HepG2 (cell line): ENCODE data around the gene WWC2.

Experiments
- ATRX ChIP-seq: sonication (generic); formaldehyde crosslinking; IDR thresholded peaks from 2 replicates; pipeline ENCODE4 v1.4.0; 2020; ENCODE audit warnings: missing genetic modification reagents, borderline replicate concordance
- CTCF ChIP-seq: sonication (generic); formaldehyde crosslinking; IDR thresholded peaks from 2 replicates; pipeline ENCODE4 v1.5.0; 2020; ENCODE audit warnings: mild to moderate bottlenecking, missing genetic modification reagents, moderate library complexity
- HOXA9 ChIP-seq: sonication (generic); formaldehyde crosslinking; IDR thresholded peaks from 2 replicates; pipeline ENCODE4 v1.8.1; 2022; ENCODE audit warnings: missing genetic modification reagents, mild to moderate bottlenecking, moderate library complexity, borderline replicate concordance
- MIER3 ChIP-seq: IDR thresholded peaks from 2 replicates; pipeline ENCODE4 v1.6.1; 2016; ENCODE audit warnings: missing compliant biosample characterization, borderline replicate concordance
- RFX5 ChIP-seq: IDR thresholded peaks from 2 replicates; pipeline ENCODE4 v1.6.1; 2011; ENCODE audit warnings: low read depth, low read length, improper control_type of control experiment
- SSRP1 ChIP-seq: IDR thresholded peaks from 2 replicates; pipeline ENCODE4 v1.6.1; 2016; ENCODE audit warnings: control low read depth
- TP53 ChIP-seq: sonication (generic); formaldehyde crosslinking; conservative IDR thresholded peaks from 2 replicates; pipeline ENCODE4 v1.4.0; 2020; ENCODE audit warnings: missing genetic modification reagents
- YEATS4 ChIP-seq: sonication (generic); formaldehyde crosslinking; IDR thresholded peaks from 2 replicates; pipeline ENCODE4 v1.4.0; 2020; ENCODE audit warnings: missing genetic modification reagents, borderline replicate concordance
- ZNF639 ChIP-seq: conservative IDR thresholded peaks from 2 replicates; pipeline ENCODE4 v1.6.1; 2018; ENCODE audit warnings: missing genetic modification reagents
- TF ChIP-seq, protein P1 (sequence below): IDR thresholded peaks from 2 replicates; pipeline ENCODE4 v1.6.1; 2012; ENCODE audit warnings: inconsistent platforms
- TF ChIP-seq, protein P2 (sequence below): IDR thresholded peaks from 2 replicates; pipeline ENCODE4 v1.6.1; 2016; ENCODE audit warnings: low read depth, missing genetic modification reagents, missing compliant biosample characterization

DNA sequence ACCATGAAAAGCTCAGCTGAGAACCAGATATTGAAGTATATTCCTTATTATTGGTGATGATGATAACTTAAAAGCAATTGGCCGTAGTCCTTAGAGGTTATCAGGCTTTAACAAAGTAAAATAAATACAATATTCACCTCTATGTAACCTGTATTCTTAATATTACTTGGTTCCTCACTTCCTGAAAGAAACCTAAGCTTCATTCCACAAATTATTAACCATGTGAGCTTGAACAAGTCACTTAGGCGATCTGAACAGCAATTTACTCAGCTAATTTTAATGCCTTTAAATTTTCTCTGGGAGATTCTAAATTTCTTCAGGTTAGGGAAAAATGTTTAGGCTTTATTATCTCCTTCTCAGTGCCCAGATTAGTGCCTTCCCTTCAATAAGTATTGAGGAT, 151.8 kb downstream of the WWC2 start:
- no peak for TF ChIP-seq ATRX (CRISPR knock-in tag)
- no peak for TF ChIP-seq ZNF639 (CRISPR knock-in tag)
- TF ChIP-seq, protein P1, sequence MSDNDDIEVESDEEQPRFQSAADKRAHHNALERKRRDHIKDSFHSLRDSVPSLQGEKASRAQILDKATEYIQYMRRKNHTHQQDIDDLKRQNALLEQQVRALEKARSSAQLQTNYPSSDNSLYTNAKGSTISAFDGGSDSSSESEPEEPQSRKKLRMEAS, result no peak
- TF ChIP-seq SSRP1 (CRISPR knock-in tag), result no peak
- TF ChIP-seq HOXA9, result no peak
- no peak for TF ChIP-seq TP53 (CRISPR knock-in tag)
- TF ChIP-seq MIER3 (CRISPR knock-in tag), result no peak
- TF ChIP-seq CTCF (CRISPR knock-in tag), result no peak
- no peak for TF ChIP-seq RFX5
- TF ChIP-seq YEATS4 (CRISPR knock-in tag), result no peak
- TF ChIP-seq, protein P2, sequence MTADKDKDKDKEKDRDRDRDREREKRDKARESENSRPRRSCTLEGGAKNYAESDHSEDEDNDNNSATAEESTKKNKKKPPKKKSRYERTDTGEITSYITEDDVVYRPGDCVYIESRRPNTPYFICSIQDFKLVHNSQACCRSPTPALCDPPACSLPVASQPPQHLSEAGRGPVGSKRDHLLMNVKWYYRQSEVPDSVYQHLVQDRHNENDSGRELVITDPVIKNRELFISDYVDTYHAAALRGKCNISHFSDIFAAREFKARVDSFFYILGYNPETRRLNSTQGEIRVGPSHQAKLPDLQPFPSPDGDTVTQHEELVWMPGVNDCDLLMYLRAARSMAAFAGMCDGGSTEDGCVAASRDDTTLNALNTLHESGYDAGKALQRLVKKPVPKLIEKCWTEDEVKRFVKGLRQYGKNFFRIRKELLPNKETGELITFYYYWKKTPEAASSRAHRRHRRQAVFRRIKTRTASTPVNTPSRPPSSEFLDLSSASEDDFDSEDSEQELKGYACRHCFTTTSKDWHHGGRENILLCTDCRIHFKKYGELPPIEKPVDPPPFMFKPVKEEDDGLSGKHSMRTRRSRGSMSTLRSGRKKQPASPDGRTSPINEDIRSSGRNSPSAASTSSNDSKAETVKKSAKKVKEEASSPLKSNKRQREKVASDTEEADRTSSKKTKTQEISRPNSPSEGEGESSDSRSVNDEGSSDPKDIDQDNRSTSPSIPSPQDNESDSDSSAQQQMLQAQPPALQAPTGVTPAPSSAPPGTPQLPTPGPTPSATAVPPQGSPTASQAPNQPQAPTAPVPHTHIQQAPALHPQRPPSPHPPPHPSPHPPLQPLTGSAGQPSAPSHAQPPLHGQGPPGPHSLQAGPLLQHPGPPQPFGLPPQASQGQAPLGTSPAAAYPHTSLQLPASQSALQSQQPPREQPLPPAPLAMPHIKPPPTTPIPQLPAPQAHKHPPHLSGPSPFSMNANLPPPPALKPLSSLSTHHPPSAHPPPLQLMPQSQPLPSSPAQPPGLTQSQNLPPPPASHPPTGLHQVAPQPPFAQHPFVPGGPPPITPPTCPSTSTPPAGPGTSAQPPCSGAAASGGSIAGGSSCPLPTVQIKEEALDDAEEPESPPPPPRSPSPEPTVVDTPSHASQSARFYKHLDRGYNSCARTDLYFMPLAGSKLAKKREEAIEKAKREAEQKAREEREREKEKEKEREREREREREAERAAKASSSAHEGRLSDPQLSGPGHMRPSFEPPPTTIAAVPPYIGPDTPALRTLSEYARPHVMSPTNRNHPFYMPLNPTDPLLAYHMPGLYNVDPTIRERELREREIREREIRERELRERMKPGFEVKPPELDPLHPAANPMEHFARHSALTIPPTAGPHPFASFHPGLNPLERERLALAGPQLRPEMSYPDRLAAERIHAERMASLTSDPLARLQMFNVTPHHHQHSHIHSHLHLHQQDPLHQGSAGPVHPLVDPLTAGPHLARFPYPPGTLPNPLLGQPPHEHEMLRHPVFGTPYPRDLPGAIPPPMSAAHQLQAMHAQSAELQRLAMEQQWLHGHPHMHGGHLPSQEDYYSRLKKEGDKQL (CRISPR knock-in tag), result no peak
